B cell (primary cell): Measurements from ENCODE around the gene EIF4EBP2. TPM values are rescaled to one million over a fixed set of nuclear protein-coding genes. Genes with fewer than 3 reads are reported as not detected.

Experiments used
- ATAC-seq: fragments of 200-7000 bp; cut with Tn5 transposase; one replicate; pipeline ENCODE4 v1.10.0; 2021; ENCODE audit warnings: low read depth, mild to moderate bottlenecking, moderate number of reproducible peaks, moderate library complexity
- CTCF ChIA-PET: fragments of 350-600 bp; sonication (Branson Sonifier 250); formaldehyde crosslinking; loops from one replicate; lab custom pipeline; 2021; ENCODE audit warnings: antibody characterized with exemption, inconsistent platforms; lab: Charles Lee
- POLR2A ChIA-PET: fragments of 350-600 bp; sonication (Branson Sonifier 250); formaldehyde crosslinking; loops from one replicate; lab custom pipeline; 2021; ENCODE audit warnings: antibody characterized with exemption; lab: Charles Lee
- DNase-seq: peaks from one replicate; pipeline ENCODE4 v3.0.0; 2013
- H2AFZ ChIP-seq: 2 replicates; pipeline ENCODE4 v1.6.1; 2012; ENCODE audit warnings: mild to moderate bottlenecking, low read depth, low read length; ENCODE audit not compliant: insufficient read depth, poor library complexity, severe bottlenecking
- H3K27ac ChIP-seq, 2 donors: 1 replicate in 1 of 2; 2 replicates in 1 of 2; pipeline ENCODE4 v1.5.1; 2012 to 2013; ENCODE audit warnings: low read length in 2 of 2, mild to moderate bottlenecking in 2 of 2, moderate library complexity in 1 of 2
- H3K27me3 ChIP-seq, 4 experiments: fragments of 200-600 bp in 1 of 4; sonication (generic) in 1 of 4; replicated peaks in 1 of 4; 1 replicate in 2 of 4; 2 replicates in 2 of 4; pipeline versions ENCODE4 v1.6.1 to v1.7.0; 2013 to 2016; ENCODE audit warnings: low read length in 3 of 4, mild to moderate bottlenecking in 2 of 4, mixed read lengths in 1 of 4, moderate library complexity in 1 of 4; ENCODE audit not compliant: insufficient read depth in 4 of 4, control insufficient read depth in 3 of 4; ENCODE audit errors: control extremely low read depth in 1 of 4
- H3K36me3 ChIP-seq, 2 experiments: replicated peaks in 1 of 2; 1 replicate in 1 of 2; 2 replicates in 1 of 2; pipeline versions ENCODE4 v1.6.1 to v1.7.1; 2013; ENCODE audit warnings: low read length in 1 of 2; ENCODE audit not compliant: insufficient read depth in 2 of 2, control insufficient read depth in 1 of 2; ENCODE audit errors: control extremely low read depth in 1 of 2, extremely low read depth in 1 of 2
- H3K4me1 ChIP-seq, 2 donors: fragments of 200-600 bp in 1 of 2; sonication (generic) in 1 of 2; 1 replicate in 1 of 2; 2 replicates in 1 of 2; pipeline versions ENCODE4 v1.5.1 to v1.6.1; 2013 to 2017; ENCODE audit warnings: low read length in 2 of 2; ENCODE audit not compliant: control insufficient read depth in 2 of 2, insufficient read depth in 2 of 2
- H3K4me2 ChIP-seq: replicated peaks from 2 replicates; pipeline ENCODE3; 2012; ENCODE audit warnings: mild to moderate bottlenecking, low read depth, low read length; ENCODE audit not compliant: poor library complexity, severe bottlenecking
- H3K4me3 ChIP-seq, 5 experiments: fragments of 200-600 bp in 1 of 5; sonication (generic) in 1 of 5; 1 replicate in 3 of 5; 2 replicates in 2 of 5; pipeline versions ENCODE4 v1.5.1 to v1.7.0; 2011 to 2016; ENCODE audit warnings: low read length in 4 of 5, mild to moderate bottlenecking in 4 of 5, low read depth in 2 of 5, control low read depth in 1 of 5, moderate library complexity in 1 of 5; ENCODE audit not compliant: insufficient read depth in 1 of 5; ENCODE audit errors: control extremely low read depth in 1 of 5, extremely low read depth in 1 of 5
- H3K79me2 ChIP-seq: fragments of 200-600 bp; sonication (generic); one replicate; pipeline ENCODE4 v1.6.0; 2016; ENCODE audit warnings: low read length; ENCODE audit not compliant: control insufficient read depth, insufficient read depth
- H3K9ac ChIP-seq: fragments of 200-600 bp; sonication (generic); 2 replicates; pipeline ENCODE4 v1.6.1; 2017; ENCODE audit warnings: mild to moderate bottlenecking, low read length, moderate library complexity
- H3K9me3 ChIP-seq, 3 donors: one replicate each; pipeline versions ENCODE4 v1.6.1 to v1.7.1; 2013; ENCODE audit warnings: low read length in 2 of 3; ENCODE audit not compliant: control insufficient read depth in 2 of 3, insufficient read depth in 1 of 3; ENCODE audit errors: control extremely low read depth in 1 of 3
- H4K20me1 ChIP-seq: 2 replicates; pipeline ENCODE4 v1.6.0; 2012; ENCODE audit warnings: mild to moderate bottlenecking, low read length; ENCODE audit not compliant: insufficient read depth, control insufficient read depth, poor library complexity, severe bottlenecking
- H3K27ac Mint-ChIP-seq: one replicate; pipeline ENCODE4 v1.8.0; 2021; ENCODE audit warnings: mixed read lengths
- H3K27me3 Mint-ChIP-seq: one replicate; pipeline ENCODE4 v1.8.0; 2021; ENCODE audit warnings: mixed read lengths
- H3K4me1 Mint-ChIP-seq: one replicate; pipeline ENCODE4 v1.8.0; 2021; ENCODE audit warnings: mixed read lengths
- H3K4me3 Mint-ChIP-seq: one replicate; pipeline ENCODE4 v1.8.0; 2021; ENCODE audit warnings: mixed read lengths
- H3K9me3 Mint-ChIP-seq: one replicate; pipeline ENCODE4 v1.8.0; 2022; ENCODE audit warnings: mixed read lengths; ENCODE audit not compliant: insufficient read depth
- CTCF ChIP-seq: fragments of 200-600 bp; IDR thresholded peaks from one replicate; pipeline ENCODE4 v1.8.0; 2022; ENCODE audit warnings: antibody characterized with exemption, mild to moderate bottlenecking
- EZH2 ChIP-seq: IDR thresholded peaks from 2 replicates; pipeline ENCODE4 v1.6.1; 2012; ENCODE audit warnings: borderline replicate concordance, low read depth, mild to moderate bottlenecking, moderate library complexity, low read length; ENCODE audit not compliant: insufficient read depth, poor library complexity, severe bottlenecking
- WGBS: methylation state at CpG from one replicate; pipeline ENCODE4 v1.1.5; 2013; ENCODE audit warnings: missing lambda C conversion rate; ENCODE audit not compliant: insufficient coverage; 5-methylcytosine and 5-hydroxymethylcytosine counted together
- intact Hi-C: fragments of 100-400 bp; cut with micrococcal nuclease; formaldehyde crosslinking; loops from one replicate; pipeline ENCODE4 v1.10.0; 2022
- polyA plus RNA-seq: library from polyadenylated mRNA; depleted of rRNA; stranded (reverse); fragments of >200 nt; gene quantifications from 2 replicates; pipeline ENCODE4 v1.2.3, GENCODE V29; 2012
- total RNA-seq, 2 donors: library from RNA; stranded (reverse); fragments of 120-200 nt in 1 of 2; gene quantifications; 1 replicate in 1 of 2; 2 replicates in 1 of 2; pipeline versions ENCODE4 v1.2.3 to v1.2.4, GENCODE V29; 2013 to 2022

EIF4EBP2 gene
- total and polyA plus RNA-seq, 2 donors (not counting 1 experiment from before 2014, with no cell fraction given) = 8.7 to 37.8 TPM

DNA sequence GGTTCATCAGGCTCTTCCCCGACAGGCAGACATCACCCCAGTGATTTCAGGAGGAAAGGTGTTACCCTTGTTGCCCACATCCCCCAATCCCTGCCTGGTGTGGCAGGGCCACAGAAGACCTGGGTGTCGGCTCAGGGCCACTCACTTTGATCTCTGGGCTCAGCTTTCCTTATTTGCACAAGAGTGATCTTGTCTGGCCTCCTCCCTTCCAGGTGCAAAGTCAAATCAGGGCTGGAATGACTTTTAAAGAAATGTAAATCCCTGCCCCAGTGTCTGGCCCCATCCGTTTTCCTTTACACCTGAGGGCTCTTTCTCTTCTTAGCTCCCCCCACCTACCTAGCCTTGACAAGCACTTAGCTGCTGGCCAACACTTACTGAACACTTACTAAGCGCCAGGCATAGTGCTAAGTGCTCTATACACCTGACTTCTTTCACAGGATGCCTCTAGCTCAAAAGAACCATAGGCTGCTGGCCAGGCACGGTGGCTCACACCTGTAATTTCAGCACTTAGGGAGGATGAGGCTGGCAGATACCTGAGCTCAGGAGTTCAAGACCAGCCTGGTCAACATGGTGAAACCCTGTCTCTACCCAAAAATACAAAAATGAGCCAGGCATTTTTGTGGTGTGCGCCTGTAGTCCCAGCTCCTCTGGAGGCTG is 38.5 kb downstream of the EIF4EBP2 start:
- H3K4me3 Mint-ChIP-seq = peak overlapping the region; percentile 17
- H3K4me1 Mint-ChIP-seq = peaks cover 13% of the 10 kb centered on the region
- H2AFZ ChIP-seq = no peak overlapping the region
- no peak overlapping the region for H3K4me2 ChIP-seq
- intact Hi-C loops = no loop called here
- H3K27me3 ChIP-seq = peaks cover 0 to 44% (median 14%) of the 10 kb centered on the region in 4 experiments
- no peak for TF ChIP-seq EZH2
- TF ChIP-seq CTCF = no peak
- H3K9ac ChIP-seq = no peak overlapping the region
- peaks cover 0 to 7% (median 0%) of the 10 kb centered on the region in 3 donors for H3K9me3 ChIP-seq
- H3K27ac Mint-ChIP-seq = no peak overlapping the region
- H3K4me3 ChIP-seq = no peak overlapping the region
- no peak overlapping the region for H3K27ac ChIP-seq
- DNase-seq (no peak), ATAC-seq (no peak)
- no peaks in the 10 kb centered on the region for H4K20me1 ChIP-seq
- no peaks in the 10 kb centered on the region for H3K9me3 Mint-ChIP-seq
- ChIA-PET CTCF (interaction anchor here (1.0 kb wide), 1 partner anchor 19 kb away, joined by 3 read pairs; no protein-coding TSS in a partner anchor), POLR2A (no interaction called here)
- no peaks in the 10 kb centered on the region for H3K79me2 ChIP-seq
- H3K4me1 ChIP-seq = peaks cover 17 to 20% of the 10 kb centered on the region in 2 donors
- 91% methylated on average over 6 of the region's 6 CpGs for WGBS
- peaks cover 32% of the 10 kb centered on the region for H3K27me3 Mint-ChIP-seq
- H3K36me3 ChIP-seq = no peaks in the 10 kb centered on the region

GRCh38 chr10:70444744-70445143 is 40.8 kb downstream of the EIF4EBP2 start:
- Mint-ChIP-seq H3K9me3 (no peaks in the 10 kb centered on the region), H3K4me3 (no peak overlapping the region), H3K4me1 (peaks cover 11% of the 10 kb centered on the region), H3K27me3 (peaks cover 24% of the 10 kb centered on the region), H3K27ac (no peak overlapping the region)
- no peaks in the 10 kb centered on the region for H4K20me1 ChIP-seq
- no peaks in the 10 kb centered on the region for H3K36me3 ChIP-seq
- H3K27me3 ChIP-seq = peaks cover 0 to 36% (median 11%) of the 10 kb centered on the region in 4 experiments
- DNase-seq (no peak), ATAC-seq (no peak)
- H3K79me2 ChIP-seq = no peaks in the 10 kb centered on the region
- no peak overlapping the region for H3K9ac ChIP-seq
- 100% methylated on average over 1 of the region's 4 CpGs for WGBS
- no peak overlapping the region for H3K4me2 ChIP-seq
- no peak overlapping the region for H3K27ac ChIP-seq
- TF ChIP-seq EZH2 = no peak
- no peak for TF ChIP-seq CTCF
- intact Hi-C loops = no loop called here
- H3K4me3 ChIP-seq = no peak overlapping the region
- H2AFZ ChIP-seq = no peak overlapping the region
- ChIA-PET POLR2A (no interaction called here), CTCF (interaction anchor here (1.6 kb wide), 2 partner anchors 17 to 80 kb away, joined by 4 to 5 read pairs; no protein-coding TSS in a partner anchor)
- H3K4me1 ChIP-seq = peaks cover 17 to 20% of the 10 kb centered on the region in 2 donors
- H3K9me3 ChIP-seq = peaks cover 0 to 7% (median 0%) of the 10 kb centered on the region in 3 donors
